Putamen (tissue), 1 donor: ENCODE measurements around the gene TPO.
A peak's percentile ranks its signal among the peaks of the same experiment; 100 is the strongest.
"Not testable (repeated sequence)": the region's sequence is repeated elsewhere in the genome, so short reads cannot be mapped to it uniquely, and the experiment has no call there.

Source experiments
- DNase-seq: peaks from one replicate; pipeline ENCODE4 v3.0.0-alpha.2; 2016; ENCODE audit warnings: low spot score

Gene TPO

GRCh38 chr2:1405967-1406366 lies 7.3 kb upstream of the TPO start:
- DNase-seq: no peak

- DNase-seq: no peak
These were observed 6.8 kb upstream of the TPO start for GRCh38 chr2:1406434-1406833.

- DNase-seq: peak; percentile 28
These were observed 5.2 kb upstream of the TPO start for GRCh38 chr2:1407950-1408675.

- DNase-seq: no peak
These were observed 858 bp downstream of the TPO start for GRCh38 chr2:1414121-1414520.

- DNase-seq: not testable (repeated sequence)
These were observed 1.6 kb downstream of the TPO start for GRCh38 chr2:1414901-1415300.

- DNase-seq: no peak
These were observed 2.2 kb downstream of the TPO start for GRCh38 chr2:1415501-1415900.

GRCh38 chr2:1418566-1418965 lies 5.3 kb downstream of the TPO start:
- DNase-seq: no peak

GRCh38 chr2:1420746-1421480 lies 7.7 kb downstream of the TPO start:
- DNase-seq: no peak

GRCh38 chr2:1421731-1422130 lies 8.5 kb downstream of the TPO start:
- DNase-seq: no peak

- no peak for DNase-seq
These were observed 8.9 kb downstream of the TPO start for GRCh38 chr2:1422131-1422530.

- no peak for DNase-seq
These were observed 9.5 kb downstream of the TPO start for GRCh38 chr2:1422716-1423285.

- no peak for DNase-seq
These were observed 13.8 kb downstream of the TPO start for GRCh38 chr2:1427086-1427485.

- no peak for DNase-seq
These were observed 16.6 kb downstream of the TPO start for GRCh38 chr2:1429895-1430294.

GRCh38 chr2:1430491-1430890 lies 17.2 kb downstream of the TPO start:
- no peak for DNase-seq

- no peak for DNase-seq
These were observed 18.7 kb downstream of the TPO start for GRCh38 chr2:1431886-1432400.

- no peak for DNase-seq
These were observed 19.5 kb downstream of the TPO start for GRCh38 chr2:1432726-1433125.

- no peak for DNase-seq
These were observed 23.1 kb downstream of the TPO start for GRCh38 chr2:1436369-1436768.

- DNase-seq: no peak
These were observed 23.8 kb downstream of the TPO start for GRCh38 chr2:1437101-1437500.

- no peak for DNase-seq
These were observed 24.3 kb downstream of the TPO start for GRCh38 chr2:1437537-1437936.

- no peak for DNase-seq
These were observed 25.7 kb downstream of the TPO start for GRCh38 chr2:1438972-1439371.

- DNase-seq: no peak
These were observed 27.3 kb downstream of the TPO start for GRCh38 chr2:1440581-1440980.

- DNase-seq: no peak
These were observed 33.0 kb downstream of the TPO start for GRCh38 chr2:1446301-1446700.

GRCh38 chr2:1448009-1448408 lies 34.7 kb downstream of the TPO start:
- DNase-seq: no peak
